Activated naive CD8-positive, alpha-beta T cell treated with anti-CD3 and anti-CD28 coated beads for 36 hours (primary cell): ENCODE results near the gene HCN1. TPM values are rescaled to one million over a fixed set of nuclear protein-coding genes. Genes with fewer than 3 reads are reported as not detected.
"Not testable (repeated sequence)": the region's sequence is repeated elsewhere in the genome, so short reads cannot be mapped to it uniquely, and the experiment has no call there.

Experiments used
- DNase-seq: peaks from one replicate; pipeline ENCODE4 v3.0.0; 2021
- H3K27ac Mint-ChIP-seq: one replicate; pipeline ENCODE4 v1.8.0; 2022; ENCODE audit warnings: mild to moderate bottlenecking, moderate library complexity, mixed read lengths
- H3K27me3 Mint-ChIP-seq: one replicate; pipeline ENCODE4 v1.8.0; 2022; ENCODE audit warnings: mild to moderate bottlenecking, mixed read lengths
- H3K36me3 Mint-ChIP-seq: one replicate; pipeline ENCODE4 v1.8.0; 2021; ENCODE audit warnings: mild to moderate bottlenecking, mixed read lengths
- H3K4me1 Mint-ChIP-seq: one replicate; pipeline ENCODE4 v1.8.0; 2021; ENCODE audit warnings: mixed read lengths
- H3K4me3 Mint-ChIP-seq: one replicate; pipeline ENCODE4 v1.8.0; 2022; ENCODE audit warnings: mild to moderate bottlenecking, moderate library complexity, mixed read lengths
- H3K9me3 Mint-ChIP-seq: one replicate; pipeline ENCODE4 v1.8.0; 2022; ENCODE audit warnings: mixed read lengths
- total RNA-seq, 2 experiments: library from RNA; stranded (reverse); gene quantifications; one replicate each; pipeline ENCODE4 v1.2.3, GENCODE V29; 2021

HCN1 gene
- total RNA-seq, 2 experiments from 2014 or later: not detected

GRCh38 chr5:45672271-45672670 is 23.9 kb downstream of the HCN1 start:
- no peak for DNase-seq
- Mint-ChIP-seq H3K27ac (no peak overlapping the region), H3K4me3 (no peak overlapping the region), H3K9me3 (peaks cover 6% of the 10 kb centered on the region), H3K27me3 (no peaks in the 10 kb centered on the region), H3K4me1 (no peaks in the 10 kb centered on the region), H3K36me3 (no peaks in the 10 kb centered on the region)

DNA sequence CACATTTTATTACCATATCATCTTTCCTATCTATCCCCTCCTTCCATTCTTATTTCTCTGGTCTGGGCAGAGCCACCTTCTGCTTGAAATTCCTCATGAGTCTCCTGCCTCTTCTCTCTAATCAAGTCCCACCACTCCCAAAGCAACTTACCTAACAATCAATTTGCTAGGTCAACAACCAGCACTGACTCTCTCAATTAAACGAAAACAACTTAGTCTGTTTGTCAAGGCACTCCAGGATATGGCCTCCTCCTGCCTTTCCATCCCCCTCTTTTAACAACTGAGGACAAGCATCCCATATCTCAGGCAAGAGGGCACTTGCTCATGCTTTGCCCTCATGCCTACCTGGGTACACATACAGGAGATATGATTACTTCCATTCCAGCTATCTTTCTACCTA is 47.4 kb downstream of the HCN1 start:
- Mint-ChIP-seq H3K4me3 (no peak overlapping the region), H3K27me3 (no peaks in the 10 kb centered on the region), H3K4me1 (no peaks in the 10 kb centered on the region), H3K27ac (no peak overlapping the region), H3K9me3 (peaks cover 2% of the 10 kb centered on the region), H3K36me3 (no peaks in the 10 kb centered on the region)
- DNase-seq: no peak

DNA sequence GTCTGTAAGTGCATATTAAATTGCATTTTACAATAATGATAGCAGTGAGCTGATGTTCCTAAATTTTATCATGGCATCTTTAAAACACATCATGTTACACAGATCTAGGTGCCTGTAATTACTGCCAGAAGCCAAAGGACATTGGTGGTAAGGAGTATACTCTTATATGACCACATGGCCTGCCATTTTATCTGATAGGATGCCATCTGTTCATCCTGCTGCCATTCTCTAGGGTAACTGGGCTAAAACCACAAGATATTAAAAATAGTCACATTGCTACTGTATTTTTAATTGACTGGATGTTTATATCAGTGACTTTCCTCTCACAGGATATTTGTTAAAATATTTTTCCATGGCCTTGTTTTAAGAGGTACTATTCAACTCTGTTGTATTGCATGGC is 53.1 kb downstream of the HCN1 start:
- no peak overlapping the region for H3K4me3 Mint-ChIP-seq
- no peak overlapping the region for H3K27ac Mint-ChIP-seq
- no peaks in the 10 kb centered on the region for H3K4me1 Mint-ChIP-seq
- no peak for DNase-seq
- H3K27me3 Mint-ChIP-seq: no peaks in the 10 kb centered on the region
- H3K9me3 Mint-ChIP-seq: no peaks in the 10 kb centered on the region
- no peaks in the 10 kb centered on the region for H3K36me3 Mint-ChIP-seq

DNA sequence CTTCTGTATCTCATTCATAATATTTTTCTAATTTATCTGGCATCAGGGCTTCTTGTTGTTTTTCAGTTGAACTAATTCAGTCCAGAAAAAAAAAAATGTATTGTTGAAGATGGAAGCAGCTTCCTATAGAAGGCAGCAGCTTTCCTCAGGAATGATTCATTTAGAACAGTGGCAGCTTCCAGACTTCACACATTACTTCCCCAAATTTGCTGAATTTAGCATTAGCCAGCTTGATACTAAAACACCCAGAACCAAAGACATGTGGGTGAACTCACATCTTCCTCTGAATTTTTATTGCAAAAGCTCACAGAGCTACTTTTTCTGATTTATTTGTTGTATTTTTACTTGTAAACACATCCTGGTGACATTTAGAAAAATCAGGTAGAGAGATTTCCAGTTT is 53.8 kb downstream of the HCN1 start:
- Mint-ChIP-seq H3K4me3 (no peak overlapping the region), H3K4me1 (no peaks in the 10 kb centered on the region), H3K9me3 (no peaks in the 10 kb centered on the region), H3K36me3 (no peaks in the 10 kb centered on the region), H3K27ac (no peak overlapping the region), H3K27me3 (no peaks in the 10 kb centered on the region)
- DNase-seq: no peak

DNA sequence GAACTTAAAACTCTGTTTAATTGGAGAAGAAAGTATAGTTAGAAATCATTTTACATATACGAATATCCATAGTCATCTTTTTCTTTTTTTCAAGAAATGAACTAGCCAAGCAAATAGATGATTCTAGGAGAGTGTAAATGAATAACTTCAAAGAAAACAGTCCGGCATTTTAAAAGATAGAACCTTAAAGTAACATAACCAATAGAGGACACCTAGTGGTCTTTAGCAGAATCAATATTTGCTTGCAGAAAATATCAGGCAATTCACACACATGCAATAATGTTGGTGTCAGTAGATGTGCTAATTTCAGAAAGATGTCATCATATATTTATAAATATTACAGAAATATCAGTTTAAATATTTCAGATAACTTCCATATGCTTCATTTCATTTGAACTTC is 57.1 kb downstream of the HCN1 start:
- no peak overlapping the region for H3K4me3 Mint-ChIP-seq
- no peaks in the 10 kb centered on the region for H3K27me3 Mint-ChIP-seq
- H3K9me3 Mint-ChIP-seq: peaks cover 4% of the 10 kb centered on the region
- H3K4me1 Mint-ChIP-seq: no peaks in the 10 kb centered on the region
- no peak overlapping the region for H3K27ac Mint-ChIP-seq
- no peaks in the 10 kb centered on the region for H3K36me3 Mint-ChIP-seq
- DNase-seq: no peak

GRCh38 chr5:45627076-45627656 is 69.0 kb downstream of the HCN1 start:
- H3K9me3 Mint-ChIP-seq: peaks cover 5% of the 10 kb centered on the region
- H3K27ac Mint-ChIP-seq: no peak overlapping the region
- DNase-seq: no peak

DNA sequence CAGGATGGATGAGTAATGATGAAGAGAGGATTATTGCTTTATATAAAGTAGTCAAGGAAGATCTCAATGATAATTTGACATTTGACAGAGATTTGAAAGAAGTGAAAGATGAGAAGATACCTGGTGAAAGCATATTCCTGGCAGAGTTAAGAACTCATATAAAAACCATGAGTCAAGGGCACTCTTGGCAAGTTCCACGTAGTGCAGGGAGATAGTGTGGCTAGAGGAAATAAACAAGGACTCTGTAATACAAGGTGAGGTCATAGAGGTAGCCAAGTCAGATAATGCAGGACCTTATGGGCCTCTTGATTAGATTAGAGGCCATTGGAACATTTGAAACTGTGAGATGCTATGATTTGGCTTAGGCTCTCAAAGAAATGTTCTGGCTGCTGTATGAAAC is 72.3 kb downstream of the HCN1 start:
- H3K9me3 Mint-ChIP-seq: peaks cover 10% of the 10 kb centered on the region
- H3K4me3 Mint-ChIP-seq: no peak overlapping the region
- no peak overlapping the region for H3K27ac Mint-ChIP-seq
- no peaks in the 10 kb centered on the region for H3K4me1 Mint-ChIP-seq
- H3K27me3 Mint-ChIP-seq: no peaks in the 10 kb centered on the region
- DNase-seq: no peak
- no peaks in the 10 kb centered on the region for H3K36me3 Mint-ChIP-seq

More at GRCh38 chr5:45627076-45627656, 69.0 kb downstream of the HCN1 start:
- H3K4me1 Mint-ChIP-seq: no peaks in the 10 kb centered on the region
- H3K27me3 Mint-ChIP-seq: no peaks in the 10 kb centered on the region
- no peaks in the 10 kb centered on the region for H3K36me3 Mint-ChIP-seq
- no peak overlapping the region for H3K4me3 Mint-ChIP-seq

GRCh38 chr5:45622365-45622764 is 73.8 kb downstream of the HCN1 start:
- no peak for DNase-seq
- Mint-ChIP-seq H3K4me3 (no peak overlapping the region), H3K4me1 (no peaks in the 10 kb centered on the region), H3K27ac (no peak overlapping the region), H3K9me3 (peaks cover 13% of the 10 kb centered on the region), H3K36me3 (no peaks in the 10 kb centered on the region), H3K27me3 (no peaks in the 10 kb centered on the region)

- H3K27ac Mint-ChIP-seq: no peak overlapping the region
- peaks cover 13% of the 10 kb centered on the region for H3K9me3 Mint-ChIP-seq
- H3K27me3 Mint-ChIP-seq: no peaks in the 10 kb centered on the region
- H3K4me3 Mint-ChIP-seq: no peak overlapping the region
- DNase-seq: no peak
- H3K36me3 Mint-ChIP-seq: no peaks in the 10 kb centered on the region
- H3K4me1 Mint-ChIP-seq: no peaks in the 10 kb centered on the region
Measured at GRCh38 chr5:45617859-45618416, 78.2 kb downstream of the HCN1 start.

DNA sequence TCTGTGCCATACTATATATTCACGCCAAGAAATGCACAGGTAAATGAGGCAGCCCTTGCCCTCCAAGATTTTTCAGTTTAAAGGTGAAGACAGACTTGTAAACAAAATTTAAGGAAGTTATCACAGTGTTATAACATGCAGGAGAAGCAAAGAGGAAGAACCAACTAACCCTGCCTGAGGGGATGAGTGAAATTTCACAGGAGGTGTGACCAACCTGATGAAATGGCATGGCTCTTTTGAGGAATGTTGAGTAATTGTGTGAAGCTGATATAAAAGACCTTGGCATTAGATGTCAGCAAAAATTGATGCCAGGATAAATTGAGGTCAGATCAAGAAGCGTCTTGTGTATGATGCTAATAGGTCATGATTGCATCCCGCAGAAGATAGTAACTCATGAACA is 86.5 kb downstream of the HCN1 start:
- Mint-ChIP-seq H3K27me3 (no peaks in the 10 kb centered on the region), H3K9me3 (peaks cover 3% of the 10 kb centered on the region), H3K4me1 (no peaks in the 10 kb centered on the region), H3K27ac (no peak overlapping the region), H3K4me3 (no peak overlapping the region), H3K36me3 (no peaks in the 10 kb centered on the region)
- no peak for DNase-seq

DNA sequence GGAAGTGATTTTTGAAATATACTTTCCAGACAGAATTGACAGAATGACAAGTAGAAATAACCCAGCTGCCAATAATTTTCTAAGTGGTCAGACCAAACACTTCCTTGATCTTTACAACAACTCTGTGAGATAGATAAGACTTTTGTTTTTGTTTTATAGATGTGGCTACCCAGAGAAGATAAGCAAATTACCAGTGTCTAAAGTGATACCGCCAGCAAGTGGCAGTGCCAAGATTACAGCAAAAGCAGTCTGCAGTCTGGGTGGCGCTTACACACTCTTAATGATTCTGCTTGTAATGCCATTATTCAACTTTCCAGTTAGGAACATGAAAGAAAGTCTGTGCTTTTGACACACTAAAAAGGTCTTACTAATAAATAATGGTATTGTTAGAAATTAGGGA is 92.1 kb downstream of the HCN1 start:
- Mint-ChIP-seq H3K4me3 (no peak overlapping the region), H3K9me3 (peaks cover 6% of the 10 kb centered on the region), H3K36me3 (no peaks in the 10 kb centered on the region), H3K4me1 (no peaks in the 10 kb centered on the region), H3K27ac (no peak overlapping the region), H3K27me3 (no peaks in the 10 kb centered on the region)
- DNase-seq: no peak

DNA sequence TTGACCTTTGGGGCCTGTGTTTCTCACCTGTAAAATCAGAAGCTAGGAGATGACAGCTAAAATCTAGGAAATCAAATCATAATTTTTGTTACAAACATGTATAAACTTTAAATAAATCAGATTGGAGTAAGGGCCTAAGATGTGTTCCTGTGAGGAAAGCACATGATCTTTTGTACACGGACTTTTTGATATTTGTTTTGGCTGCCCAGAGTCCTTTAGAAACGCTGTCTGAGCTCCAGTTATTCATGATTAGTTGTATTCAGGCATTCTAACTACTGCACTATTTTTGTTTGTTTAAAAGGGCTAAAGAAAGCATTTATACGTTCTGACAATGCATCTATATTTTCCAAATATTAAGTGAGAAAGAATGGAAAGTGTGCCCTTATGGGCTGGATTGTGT is 94.8 kb downstream of the HCN1 start:
- DNase-seq: no peak
- Mint-ChIP-seq H3K36me3 (no peaks in the 10 kb centered on the region), H3K4me1 (no peaks in the 10 kb centered on the region), H3K9me3 (peaks cover 14% of the 10 kb centered on the region), H3K4me3 (no peak overlapping the region), H3K27ac (no peak overlapping the region), H3K27me3 (no peaks in the 10 kb centered on the region)

DNA sequence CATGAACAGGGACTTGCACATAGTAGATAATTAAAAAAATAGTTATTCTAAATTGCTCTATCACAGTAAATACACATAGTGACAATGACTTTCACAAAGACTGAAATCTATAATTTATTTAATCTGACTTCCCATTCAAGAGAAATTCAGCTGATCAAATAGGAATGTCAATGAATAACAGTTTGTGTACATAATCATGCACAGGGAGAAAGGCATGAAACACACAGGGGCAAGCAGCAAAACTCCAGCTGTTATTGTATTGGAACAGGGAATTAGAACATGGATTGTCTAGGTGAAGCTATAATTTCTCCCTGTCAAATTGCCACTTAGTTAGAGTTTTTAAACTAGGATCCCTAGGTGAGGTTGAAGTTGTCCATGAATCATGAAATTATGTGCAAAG is 99.9 kb downstream of the HCN1 start:
- Mint-ChIP-seq H3K4me3 (no peak overlapping the region), H3K27ac (no peak overlapping the region), H3K36me3 (no peaks in the 10 kb centered on the region), H3K4me1 (no peaks in the 10 kb centered on the region), H3K9me3 (peaks cover 13% of the 10 kb centered on the region), H3K27me3 (no peaks in the 10 kb centered on the region)
- no peak for DNase-seq

DNA sequence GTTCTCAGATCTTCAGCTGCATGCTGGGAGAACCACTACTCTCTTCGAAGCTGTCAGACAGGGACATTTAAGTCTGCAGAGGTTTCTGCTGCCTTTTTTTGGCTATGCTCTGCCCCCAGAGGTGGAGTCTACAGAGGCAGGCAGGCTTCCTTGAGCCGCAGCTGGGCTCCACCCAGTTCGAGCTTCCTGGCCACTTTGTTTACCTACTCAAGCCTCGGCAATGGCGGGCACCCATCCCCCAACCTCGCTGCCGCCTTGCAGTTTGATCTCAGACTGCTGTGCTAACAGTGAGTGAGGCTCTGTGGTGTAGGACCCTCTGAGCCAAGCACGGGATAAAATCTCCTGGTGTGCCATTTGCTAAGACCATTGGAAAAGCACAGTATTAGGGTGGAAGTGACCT is 110.2 kb downstream of the HCN1 start:
- peaks cover 26% of the 10 kb centered on the region for H3K9me3 Mint-ChIP-seq
- DNase-seq, H3K27ac Mint-ChIP-seq, H3K27me3 Mint-ChIP-seq, H3K4me1 Mint-ChIP-seq, H3K4me3 Mint-ChIP-seq, H3K36me3 Mint-ChIP-seq: not testable (repeated sequence)

DNA sequence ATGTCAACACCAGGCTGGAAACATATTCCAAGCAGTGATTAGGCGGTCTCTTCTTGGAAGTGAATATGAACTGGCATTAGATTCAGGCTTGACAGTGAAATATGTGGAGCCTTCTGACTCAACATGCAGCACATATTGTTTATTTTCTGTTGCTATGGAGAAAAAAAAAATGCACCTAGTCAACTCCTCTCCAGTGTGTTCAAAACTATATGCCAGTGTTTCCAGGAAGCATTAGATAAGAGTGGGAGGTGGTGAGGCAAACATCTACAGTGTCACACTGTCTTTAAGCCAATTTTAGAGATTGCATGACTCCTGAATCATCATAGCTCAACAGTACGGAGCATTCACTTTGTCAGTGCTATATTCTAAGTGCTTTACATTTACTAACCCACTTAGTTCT is 117.9 kb downstream of the HCN1 start:
- Mint-ChIP-seq H3K27ac (no peak overlapping the region), H3K36me3 (no peaks in the 10 kb centered on the region), H3K27me3 (no peaks in the 10 kb centered on the region), H3K9me3 (peaks cover 15% of the 10 kb centered on the region), H3K4me1 (no peaks in the 10 kb centered on the region), H3K4me3 (no peak overlapping the region)
- DNase-seq: no peak

DNA sequence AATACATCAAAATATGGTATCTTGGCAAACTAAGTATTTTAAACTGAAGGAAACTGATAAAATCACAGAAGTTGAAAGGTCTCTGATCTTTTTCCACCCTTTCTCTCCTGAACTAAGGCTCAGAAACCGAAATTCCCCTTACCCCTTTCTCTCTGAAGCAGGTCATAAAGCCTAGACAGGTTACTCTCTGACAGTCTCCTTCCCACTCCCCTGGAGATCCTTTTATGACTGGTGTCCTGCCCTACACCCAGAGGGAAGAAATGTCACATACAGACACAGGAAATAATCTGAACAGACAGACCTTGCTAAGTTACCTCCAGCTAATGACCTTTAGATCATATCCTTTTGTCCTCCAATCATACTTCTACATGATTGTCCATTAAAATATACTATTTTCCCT is 127.4 kb downstream of the HCN1 start:
- Mint-ChIP-seq H3K4me1 (no peaks in the 10 kb centered on the region), H3K27me3 (no peaks in the 10 kb centered on the region), H3K27ac (no peak overlapping the region), H3K9me3 (peaks cover 5% of the 10 kb centered on the region), H3K4me3 (no peak overlapping the region), H3K36me3 (no peaks in the 10 kb centered on the region)
- DNase-seq: no peak
